Daoy (cell line): ENCODE data around the gene SLC5A11. TPM values are rescaled to one million over a fixed set of nuclear protein-coding genes. Genes with fewer than 3 reads are reported as not detected.
"Not testable (repeated sequence)": the region's sequence is repeated elsewhere in the genome, so short reads cannot be mapped to it uniquely, and the experiment has no call there.

Experiments
- DNase-seq: peaks from one replicate; pipeline ENCODE4 v3.0.0-alpha.2; 2015; ENCODE audit warnings: low read depth
- total RNA-seq: library from RNA; depleted of rRNA; stranded (reverse); fragments of >200 nt; shearing (Covaris generic); gene quantifications from 2 replicates; pipeline ENCODE4 v1.2.3, GENCODE V29; 2014; rRNA removed

SLC5A11 gene, protein sequence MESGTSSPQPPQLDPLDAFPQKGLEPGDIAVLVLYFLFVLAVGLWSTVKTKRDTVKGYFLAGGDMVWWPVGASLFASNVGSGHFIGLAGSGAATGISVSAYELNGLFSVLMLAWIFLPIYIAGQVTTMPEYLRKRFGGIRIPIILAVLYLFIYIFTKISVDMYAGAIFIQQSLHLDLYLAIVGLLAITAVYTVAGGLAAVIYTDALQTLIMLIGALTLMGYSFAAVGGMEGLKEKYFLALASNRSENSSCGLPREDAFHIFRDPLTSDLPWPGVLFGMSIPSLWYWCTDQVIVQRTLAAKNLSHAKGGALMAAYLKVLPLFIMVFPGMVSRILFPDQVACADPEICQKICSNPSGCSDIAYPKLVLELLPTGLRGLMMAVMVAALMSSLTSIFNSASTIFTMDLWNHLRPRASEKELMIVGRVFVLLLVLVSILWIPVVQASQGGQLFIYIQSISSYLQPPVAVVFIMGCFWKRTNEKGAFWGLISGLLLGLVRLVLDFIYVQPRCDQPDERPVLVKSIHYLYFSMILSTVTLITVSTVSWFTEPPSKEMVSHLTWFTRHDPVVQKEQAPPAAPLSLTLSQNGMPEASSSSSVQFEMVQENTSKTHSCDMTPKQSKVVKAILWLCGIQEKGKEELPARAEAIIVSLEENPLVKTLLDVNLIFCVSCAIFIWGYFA
- total RNA-seq, result not detected in 2 replicates

- no peak for DNase-seq
These were observed at the start of gene SLC5A11 for GRCh38 chr16:24845726-24846547. Gene SLC5A11, plus strand, starts transcription at chr16:24845963. Its CDS starts 12,681 bp downstream, at chr16:24858644.

GRCh38 chr16:24800586-24800985 lies 45.2 kb upstream of the SLC5A11 start:
- peak; percentile 27 for DNase-seq

DNA sequence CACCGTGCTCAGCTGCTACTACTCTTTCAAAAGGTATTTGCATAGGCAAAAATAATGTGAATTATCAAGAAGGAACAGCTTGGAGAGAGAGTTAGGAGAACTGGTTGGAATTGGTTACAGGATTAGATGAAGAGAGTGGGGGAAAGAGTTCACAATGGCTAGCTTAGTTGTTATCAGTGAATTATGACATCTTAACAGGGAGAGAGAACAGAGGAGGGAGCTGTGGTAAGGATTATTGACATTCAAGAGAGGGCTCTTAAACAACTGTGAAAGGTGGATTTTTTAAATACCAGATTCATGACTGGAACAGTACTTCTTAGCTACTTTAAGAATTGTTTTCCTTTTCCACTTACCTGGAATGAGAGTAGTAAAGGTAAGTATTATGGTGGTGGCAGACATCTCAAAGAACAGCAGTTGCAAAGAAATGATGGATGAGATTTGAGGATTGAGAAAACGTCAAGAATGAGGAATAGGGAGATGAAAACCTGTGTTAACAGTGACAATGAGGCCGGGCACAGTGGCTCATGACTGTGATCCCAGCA lies 43.9 kb upstream of the SLC5A11 start:
- DNase-seq, result no peak

DNA sequence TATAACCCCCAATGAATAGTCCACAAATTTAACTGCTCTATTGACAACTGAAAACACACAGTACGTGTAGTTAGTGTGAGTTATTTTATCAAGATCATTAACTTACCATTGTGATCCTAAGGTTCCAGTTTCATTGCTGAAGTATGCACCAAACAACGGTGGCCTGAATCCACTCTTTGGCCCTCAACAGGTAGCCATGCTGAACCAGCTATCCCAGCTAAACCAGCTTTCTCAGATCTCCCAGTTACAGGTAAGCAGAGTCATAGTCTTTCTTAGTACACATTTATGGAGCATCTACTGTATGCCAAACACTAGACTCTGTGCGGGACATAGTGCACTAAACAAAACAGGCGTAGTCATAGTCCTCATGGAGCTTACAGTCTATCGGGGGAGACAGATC lies 40.3 kb upstream of the SLC5A11 start:
- DNase-seq, result no peak

DNA sequence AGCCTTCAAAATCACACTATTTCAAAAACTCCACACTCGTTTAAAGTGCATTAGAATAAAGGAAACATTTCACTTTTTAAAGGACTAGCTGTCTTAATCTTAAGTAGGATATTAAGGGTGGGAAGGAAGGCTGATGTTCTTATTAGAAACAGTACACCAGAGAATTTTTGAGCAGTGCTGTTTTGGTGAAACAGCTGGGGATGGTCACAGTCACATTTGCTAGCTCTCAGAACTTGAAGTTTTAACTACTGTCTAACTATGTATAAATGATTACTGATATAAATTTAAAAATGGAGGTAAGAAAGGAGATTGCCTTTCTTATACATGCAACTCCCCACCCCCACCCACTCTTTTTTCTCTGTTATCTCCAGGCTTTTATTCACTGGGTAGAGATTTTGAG lies 38.5 kb upstream of the SLC5A11 start:
- no peak for DNase-seq

DNA sequence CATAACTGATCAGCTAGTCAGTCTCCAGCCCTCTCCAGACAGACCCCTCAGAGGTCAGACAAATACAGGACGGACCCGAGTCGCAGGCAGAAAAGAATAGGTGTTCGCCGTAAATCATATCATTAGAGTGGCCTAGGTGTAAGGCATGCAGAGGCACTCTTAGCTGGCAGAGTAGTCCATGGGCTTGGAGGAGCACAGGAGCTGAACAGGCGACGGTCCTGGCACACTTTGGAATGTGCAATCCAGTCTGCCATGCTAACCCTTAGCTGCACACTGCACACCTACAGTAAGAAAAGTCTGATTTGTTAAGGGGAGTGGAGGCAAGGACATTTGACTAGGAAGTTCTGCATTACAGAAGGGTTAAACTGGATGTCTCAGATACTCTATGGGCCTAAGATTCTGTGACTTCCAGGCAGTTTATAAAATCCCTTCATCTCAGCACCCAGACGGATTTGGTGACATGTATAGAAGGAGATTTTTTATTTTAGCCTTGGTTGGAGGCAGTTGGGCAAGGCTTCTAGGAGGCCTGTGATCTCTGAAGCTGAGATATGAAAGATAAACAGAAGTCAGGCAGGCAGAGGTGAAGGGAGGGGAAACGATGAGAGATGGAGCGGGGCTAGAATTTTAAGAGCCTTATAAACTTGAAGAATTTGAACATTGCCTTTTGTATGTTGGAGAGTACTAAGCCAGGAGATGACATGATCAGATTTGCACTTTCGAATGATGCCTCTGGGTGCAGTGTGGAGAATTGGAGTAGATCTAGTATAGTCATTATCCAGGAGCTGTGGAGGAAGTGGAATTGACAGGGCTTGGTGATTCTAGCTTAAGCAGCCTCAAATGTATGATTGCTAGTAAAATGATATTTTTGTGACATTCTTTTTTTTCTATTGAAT lies 34.6 kb upstream of the SLC5A11 start:
- no peak for DNase-seq

- not testable (repeated sequence) for DNase-seq
These were observed 33.0 kb upstream of the SLC5A11 start for GRCh38 chr16:24812813-24813212.

DNA sequence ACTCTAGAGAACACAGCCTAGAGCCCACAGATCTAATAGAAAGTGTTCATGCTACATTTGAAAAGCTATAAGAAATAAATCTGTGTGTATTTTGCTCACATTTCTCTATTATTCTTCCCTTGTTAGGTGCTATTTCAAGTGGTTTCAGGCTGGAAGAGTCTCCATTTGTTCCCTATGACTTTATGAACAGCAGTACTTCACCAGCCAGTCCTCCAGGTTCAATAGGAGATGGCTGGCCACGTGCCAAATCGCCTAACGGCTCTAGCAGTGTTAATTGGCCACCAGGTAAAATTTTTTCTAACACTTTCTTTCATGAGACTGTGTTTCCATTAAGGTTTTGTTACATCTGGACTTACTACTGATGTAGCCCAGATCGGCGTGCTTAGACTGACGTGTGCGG lies 30.7 kb upstream of the SLC5A11 start:
- no peak for DNase-seq

GRCh38 chr16:24816688-24817087 lies 29.1 kb upstream of the SLC5A11 start:
- no peak for DNase-seq

DNA sequence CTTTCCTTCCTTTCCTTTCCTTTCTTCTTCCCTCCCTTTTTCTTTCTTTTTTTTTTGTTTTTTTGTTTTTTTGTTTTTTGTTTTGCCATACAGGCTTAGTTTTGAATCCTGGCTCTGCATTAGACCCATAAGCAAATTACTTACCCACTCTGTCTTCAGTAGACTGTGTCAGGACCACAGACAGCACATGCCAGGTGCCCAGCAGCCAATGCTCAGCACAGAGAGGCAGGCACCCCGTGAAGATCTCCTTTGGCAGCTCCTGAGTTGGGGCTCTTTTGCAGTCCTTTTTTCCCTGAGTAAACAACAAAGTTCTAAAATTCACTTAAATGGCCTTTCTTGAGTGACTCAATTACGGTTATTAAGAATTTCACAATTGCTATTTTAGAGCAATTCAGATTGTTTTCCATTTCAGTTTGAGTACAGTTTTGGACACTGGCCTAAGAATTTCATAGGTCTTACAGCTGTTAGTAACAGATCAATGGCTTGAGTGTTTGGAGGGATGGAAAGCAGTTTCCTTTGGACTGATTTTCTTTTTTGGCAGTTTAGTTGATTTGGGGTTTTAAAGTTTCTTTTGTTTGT lies 26.2 kb upstream of the SLC5A11 start:
- DNase-seq, result no peak

GRCh38 chr16:24820522-24820921 lies 25.2 kb upstream of the SLC5A11 start:
- DNase-seq, result no peak

- no peak for DNase-seq
These were observed 24.6 kb upstream of the SLC5A11 start for GRCh38 chr16:24821129-24821528.

DNA sequence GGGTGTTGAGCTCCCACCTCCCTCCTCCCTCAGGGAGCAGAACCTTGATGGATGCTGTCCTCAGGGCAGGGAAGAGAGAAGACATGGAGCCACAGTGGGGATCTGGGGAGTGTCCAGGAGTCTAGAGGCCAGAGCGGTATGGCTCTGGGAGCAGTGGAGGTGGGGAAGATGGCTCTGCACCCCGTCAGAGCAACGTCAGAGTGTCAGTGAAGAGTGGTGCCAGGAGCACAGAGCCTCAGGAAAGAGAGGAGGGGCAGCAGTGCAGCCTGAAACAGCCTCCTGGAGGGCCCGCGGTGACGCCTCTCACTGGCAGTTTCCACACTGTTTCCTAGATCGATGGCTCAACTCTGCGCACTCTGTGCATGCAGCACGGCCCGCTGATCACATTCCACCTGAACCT lies 23.2 kb upstream of the SLC5A11 start:
- no peak for DNase-seq

GRCh38 chr16:24822974-24823373 lies 22.8 kb upstream of the SLC5A11 start:
- DNase-seq, result no peak

DNA sequence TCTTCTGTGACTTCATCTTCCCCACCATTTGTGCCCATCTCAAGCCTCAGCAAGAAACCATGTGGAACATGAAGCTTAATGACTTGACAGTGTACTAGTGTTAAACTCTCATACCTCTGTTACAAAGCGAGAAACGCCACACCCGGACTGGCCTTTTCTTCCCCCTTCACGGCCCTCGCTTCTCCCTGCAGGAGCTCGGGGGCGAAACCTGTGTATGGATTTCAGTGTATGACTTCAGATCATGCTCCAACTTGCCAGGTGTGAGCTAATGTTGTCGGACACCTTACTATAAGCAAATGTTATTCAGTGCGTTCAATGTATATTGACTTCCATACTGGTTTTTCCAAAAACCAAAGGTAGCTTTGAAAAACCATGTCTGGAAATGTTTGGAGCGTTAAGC lies 20.1 kb upstream of the SLC5A11 start:
- no peak for DNase-seq

DNA sequence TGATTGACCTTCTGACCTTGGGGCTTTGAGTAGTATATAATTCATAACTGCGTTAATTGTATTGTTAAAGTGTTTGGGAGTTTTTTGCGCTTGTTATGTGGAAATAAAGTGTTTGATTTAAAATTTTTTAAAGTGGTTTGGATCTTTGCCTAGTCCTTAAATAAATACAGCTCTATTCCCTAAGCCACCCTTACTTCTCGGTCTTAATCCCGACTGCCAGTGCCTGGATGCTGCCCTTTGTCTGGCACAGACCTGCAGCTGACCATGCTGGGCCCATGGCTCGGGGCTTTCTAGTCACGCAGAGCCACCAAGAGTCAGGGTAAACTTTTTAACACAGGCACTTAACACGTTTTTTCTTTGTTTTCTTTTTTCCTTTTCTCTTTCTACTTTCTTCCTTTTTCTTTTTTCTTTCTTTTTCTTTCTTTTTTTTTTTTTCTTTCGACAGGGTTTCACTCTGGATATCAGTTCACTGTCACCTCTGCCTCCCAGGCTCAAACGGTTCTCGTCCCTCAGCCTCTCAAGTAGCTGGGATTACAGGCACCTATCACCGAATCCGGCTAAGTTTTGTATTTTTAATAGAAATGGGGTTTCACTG lies 19.6 kb upstream of the SLC5A11 start:
- DNase-seq, result no peak

DNA sequence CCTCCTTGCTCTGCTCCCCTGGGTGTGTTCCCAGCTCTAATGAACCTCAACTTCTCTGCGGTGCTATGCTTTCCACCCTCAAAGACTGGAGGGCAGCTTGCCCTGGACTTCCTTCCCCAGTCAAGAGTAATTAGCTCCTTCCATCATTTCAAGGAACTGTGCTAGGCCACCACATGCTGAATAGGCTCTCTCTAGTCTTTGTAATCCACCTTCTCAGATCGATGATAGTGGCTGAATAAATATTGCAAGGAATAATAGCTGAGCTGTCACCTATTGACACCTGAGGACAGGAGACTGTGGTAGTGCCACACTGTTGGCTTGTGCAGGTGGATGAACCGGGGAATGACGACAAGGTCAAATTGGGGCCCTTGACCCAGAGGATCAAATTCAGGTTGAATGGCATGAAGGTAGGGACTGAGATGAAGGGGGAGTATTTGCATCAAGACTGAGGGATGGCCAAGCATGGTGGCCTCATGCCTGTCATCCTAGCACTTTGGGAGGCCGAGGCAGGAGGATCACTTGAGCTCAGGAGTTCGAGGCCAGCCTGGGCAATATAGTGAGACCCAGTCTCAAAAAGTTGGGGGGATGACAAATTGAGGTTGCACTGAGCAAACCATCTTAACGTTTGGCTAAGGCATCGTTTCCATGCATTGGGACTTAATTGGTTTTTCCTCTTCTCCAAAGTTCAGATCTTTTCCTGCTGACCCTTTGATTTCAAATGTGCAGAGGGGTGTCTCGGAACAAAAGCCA lies 18.8 kb upstream of the SLC5A11 start:
- no peak for DNase-seq

GRCh38 chr16:24829153-24829552 lies 16.6 kb upstream of the SLC5A11 start:
- no peak for DNase-seq

DNA sequence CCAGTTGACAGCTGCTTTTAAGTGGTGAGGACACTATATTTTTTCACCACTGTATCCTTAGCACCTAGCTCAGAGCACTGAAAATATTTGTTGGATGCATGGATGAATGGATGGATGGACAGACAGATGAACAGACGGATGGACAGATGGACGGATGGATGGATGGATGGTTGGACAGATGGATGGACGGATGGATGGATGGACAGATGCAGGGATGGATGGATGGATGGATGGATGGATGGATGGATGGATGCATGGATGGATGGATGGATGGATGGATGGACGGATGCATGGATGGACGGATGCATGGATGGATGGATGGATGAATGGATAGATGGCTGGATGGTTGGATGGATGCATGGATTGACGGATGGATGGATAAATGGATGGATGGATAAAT lies 12.4 kb upstream of the SLC5A11 start:
- DNase-seq, result no peak
